Hippocampal formation (tissue), 2 donors: ENCODE results near the gene LRRN3.

ENCODE experiments used
- DNase-seq, 2 donors: peaks; one replicate each; lab custom pipeline; 2025; lab: John Stamatoyannopoulos, UW

Gene LRRN3

DNA sequence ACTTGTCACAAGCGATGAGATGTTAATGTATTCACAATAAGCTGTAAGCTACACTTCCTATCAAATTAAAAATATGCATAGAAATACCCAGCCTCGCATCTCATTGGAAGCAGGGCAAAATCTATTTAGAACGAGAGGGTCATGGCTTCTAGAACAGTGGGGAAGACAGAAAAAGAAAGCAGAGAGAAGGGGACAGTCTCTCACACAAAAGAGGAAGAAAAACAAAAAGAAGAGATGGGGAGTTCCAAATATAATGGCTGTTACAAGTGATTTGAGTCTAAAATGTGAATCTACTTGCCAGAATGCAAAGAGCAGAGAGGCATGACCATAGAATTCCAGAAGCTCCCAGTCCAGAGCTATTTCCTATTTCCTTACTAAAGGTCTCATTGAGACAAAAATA lies 13.8 kb downstream of the LRRN3 start:
- no peak for DNase-seq

DNA sequence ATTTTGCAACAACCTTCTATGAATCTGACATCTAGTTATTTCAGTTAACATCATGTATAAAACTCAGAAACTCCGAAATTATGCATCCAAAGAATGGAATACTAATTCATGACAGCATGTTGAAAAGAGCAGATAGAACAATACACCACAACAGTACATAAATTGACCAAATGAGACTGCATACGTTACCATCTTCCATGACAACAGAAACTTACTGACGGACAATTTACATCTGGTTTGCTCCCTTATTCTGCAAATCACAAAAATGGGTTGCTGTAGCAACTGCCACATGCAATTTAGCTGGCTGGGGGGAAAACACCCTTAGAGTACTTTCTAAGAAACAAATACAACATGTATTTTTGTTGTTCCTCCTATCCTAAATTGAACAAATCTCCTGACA lies 14.3 kb downstream of the LRRN3 start:
- no peak for DNase-seq

DNA sequence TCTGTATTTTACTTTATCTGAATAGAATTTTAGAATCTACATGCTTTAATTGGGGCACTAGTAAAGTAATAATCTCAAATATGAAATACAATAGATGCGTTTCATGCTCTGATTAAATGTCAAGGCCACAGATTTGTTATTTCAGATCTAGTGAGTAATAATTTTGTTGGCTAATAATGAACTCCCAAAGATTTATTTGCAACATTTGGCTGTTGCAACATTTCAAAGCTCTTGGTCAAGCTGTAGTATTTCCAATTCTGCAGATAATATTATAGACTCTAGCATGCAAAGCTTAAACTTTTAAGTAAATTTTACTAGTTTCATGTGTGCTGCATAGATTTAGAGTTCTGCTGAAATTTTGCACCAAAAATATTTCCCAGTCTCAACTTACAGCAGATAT lies 16.7 kb downstream of the LRRN3 start:
- DNase-seq: no peak

DNA sequence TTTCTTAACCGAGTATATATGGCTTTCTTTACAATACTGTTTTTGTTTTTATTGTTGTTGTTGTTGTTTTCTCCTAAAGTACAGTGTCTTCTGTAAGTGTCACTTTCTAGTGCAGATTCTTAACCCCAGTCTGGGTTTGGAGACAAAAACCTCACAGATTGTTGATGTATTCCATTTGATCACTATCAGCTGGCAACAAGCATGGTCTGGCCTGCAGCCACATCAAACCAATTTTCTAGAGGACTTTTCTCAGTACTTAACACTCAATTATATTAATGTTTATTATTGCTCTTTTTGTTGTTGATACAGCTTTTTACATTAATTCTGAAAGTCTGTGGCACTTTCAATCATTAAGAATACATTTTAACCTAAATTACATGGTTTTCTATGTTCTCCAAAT lies 17.1 kb downstream of the LRRN3 start:
- no peak for DNase-seq

DNA sequence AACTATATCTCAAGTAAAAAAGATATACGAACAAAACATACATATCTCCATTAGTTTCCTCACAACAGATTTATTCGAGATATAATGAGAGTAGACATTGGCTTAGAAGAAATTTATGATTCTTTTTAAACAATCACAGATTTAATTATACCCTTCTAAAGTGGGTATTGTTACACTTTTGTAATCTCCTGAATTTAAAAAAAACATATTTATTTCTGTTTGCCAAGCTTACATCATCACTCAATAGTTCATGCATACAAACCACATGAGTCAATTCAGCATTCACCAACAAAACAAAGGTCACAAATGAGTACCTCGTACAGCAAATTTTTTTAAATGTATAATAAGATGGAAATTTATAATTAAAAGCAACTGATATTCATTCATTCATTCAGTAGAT lies 17.6 kb downstream of the LRRN3 start:
- no peak for DNase-seq

DNA sequence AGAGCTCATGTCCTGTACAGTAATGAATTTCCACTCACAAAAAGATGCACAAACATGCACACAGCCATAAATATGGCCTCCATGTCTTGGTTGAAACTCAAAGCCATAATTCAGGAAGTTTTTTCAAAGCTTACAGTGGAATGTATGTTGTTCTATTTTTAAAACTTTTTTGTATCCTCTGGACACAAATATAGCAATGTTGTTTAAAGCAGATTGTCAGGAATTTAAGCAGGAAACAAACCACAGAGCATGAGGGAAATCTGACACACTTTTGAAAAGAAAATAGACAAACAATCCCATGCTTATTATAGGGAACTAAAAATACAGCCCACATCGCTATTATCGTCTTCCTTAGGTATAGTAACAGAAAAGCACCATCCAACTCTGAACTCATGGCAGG lies 21.5 kb downstream of the LRRN3 start:
- DNase-seq: no peak

DNA sequence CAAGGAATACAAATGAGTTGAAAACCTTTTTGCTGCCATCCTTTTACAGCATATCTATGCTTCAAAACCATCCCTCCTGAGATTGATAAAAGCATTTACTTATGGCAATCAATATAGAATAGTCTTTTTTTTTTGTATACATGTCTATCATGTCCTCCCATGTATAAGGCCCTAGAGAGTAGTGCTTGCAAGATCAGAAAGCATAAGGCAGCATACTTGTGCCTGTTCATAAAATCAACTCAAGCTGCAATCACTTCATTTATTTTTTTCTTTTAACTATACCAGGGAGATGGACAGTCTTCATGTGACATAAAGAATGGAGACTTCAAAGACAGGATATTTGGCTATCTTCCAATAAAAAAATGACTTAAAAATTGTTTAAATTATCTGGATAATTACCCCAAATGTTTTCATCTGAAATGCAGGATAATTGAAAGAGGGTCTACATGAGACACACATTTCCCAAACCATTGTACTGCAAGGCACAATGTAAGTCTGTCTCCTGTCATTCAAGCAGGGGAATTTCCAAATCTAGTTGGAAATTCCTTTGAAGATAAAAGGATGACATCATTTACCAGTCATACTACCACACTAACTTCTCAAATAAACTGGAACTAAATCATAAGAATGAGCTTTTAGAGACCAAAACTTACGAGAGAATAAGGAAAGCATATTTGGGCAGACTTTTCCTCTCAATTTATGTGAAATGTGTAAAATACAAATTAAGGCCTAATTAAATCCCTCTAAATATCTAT lies 22.5 kb downstream of the LRRN3 start:
- no peak for DNase-seq

DNA sequence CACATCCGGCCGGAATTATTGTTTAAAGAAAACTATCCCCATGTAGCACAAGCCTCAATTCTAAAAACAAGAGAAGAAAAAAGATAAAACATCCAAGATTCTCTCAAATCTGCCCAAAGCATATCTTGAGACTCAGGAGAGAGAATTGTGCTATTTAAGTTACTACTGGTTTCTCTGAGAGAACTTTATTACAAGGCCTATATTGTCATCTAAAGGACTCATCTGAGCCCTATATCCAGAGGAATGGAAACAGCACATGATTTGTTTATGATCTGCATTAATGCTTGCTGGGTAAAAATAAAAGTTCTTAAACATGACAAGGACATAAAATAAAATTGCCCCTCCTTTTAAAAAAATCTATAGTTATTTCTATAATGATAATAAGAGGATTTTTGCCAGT lies 25.0 kb downstream of the LRRN3 start:
- DNase-seq: no peak

DNA sequence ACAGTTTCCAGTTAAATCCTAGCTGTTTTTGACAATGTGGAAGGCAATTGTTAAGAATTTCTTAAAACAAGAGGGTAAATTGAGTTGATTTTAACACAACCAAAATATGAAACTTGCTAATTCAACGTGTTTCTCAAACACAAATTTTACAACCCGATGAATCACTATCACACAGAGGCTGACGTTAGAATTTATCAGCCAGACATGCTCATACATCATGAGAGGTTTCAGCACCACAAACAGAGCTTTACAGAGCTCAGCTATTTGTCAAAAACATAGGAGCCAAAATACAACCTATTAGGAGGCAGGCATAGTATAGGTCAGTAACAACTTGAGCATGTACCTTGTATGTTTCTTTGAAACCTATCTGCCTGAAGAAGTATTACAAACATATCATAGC lies 36.1 kb downstream of the LRRN3 start:
- DNase-seq: no peak

DNA sequence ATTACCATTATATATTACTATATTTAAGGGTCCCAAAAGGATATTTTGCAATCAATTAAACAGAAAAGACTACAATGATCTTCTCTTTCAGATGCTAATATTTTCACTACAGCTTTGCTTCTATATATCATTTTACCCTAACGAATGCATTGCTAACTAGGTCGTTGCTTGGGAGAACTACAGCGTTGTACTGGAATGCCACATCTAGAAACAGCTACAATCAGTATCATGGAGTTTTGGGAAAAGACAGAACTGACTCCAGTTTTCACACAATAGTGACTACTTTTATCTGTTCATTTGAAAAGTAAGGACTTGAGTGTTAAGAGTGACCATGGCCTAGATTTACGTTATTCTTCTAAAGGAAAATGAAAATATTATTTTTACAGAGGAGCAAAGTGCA lies 38.5 kb downstream of the LRRN3 start:
- no peak for DNase-seq

DNA sequence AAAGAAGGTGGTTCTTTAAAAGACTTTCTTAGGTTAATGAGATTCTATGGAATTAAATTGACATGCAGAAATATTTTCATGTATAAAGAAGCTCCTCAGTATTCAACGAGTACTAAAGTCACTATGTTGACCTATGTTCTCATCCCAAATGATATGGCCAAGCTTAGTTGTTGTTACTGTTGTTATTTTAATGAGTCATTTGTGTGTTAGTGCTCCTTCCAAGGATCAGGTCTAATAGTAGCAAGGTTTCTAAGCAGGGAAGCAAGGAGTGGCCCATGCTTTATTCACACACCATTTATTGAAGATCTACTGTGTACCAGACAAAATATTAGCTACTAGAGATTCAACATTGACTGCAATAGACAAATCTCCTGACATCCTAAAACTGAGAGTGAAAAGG lies 41.9 kb downstream of the LRRN3 start:
- no peak for DNase-seq

DNA sequence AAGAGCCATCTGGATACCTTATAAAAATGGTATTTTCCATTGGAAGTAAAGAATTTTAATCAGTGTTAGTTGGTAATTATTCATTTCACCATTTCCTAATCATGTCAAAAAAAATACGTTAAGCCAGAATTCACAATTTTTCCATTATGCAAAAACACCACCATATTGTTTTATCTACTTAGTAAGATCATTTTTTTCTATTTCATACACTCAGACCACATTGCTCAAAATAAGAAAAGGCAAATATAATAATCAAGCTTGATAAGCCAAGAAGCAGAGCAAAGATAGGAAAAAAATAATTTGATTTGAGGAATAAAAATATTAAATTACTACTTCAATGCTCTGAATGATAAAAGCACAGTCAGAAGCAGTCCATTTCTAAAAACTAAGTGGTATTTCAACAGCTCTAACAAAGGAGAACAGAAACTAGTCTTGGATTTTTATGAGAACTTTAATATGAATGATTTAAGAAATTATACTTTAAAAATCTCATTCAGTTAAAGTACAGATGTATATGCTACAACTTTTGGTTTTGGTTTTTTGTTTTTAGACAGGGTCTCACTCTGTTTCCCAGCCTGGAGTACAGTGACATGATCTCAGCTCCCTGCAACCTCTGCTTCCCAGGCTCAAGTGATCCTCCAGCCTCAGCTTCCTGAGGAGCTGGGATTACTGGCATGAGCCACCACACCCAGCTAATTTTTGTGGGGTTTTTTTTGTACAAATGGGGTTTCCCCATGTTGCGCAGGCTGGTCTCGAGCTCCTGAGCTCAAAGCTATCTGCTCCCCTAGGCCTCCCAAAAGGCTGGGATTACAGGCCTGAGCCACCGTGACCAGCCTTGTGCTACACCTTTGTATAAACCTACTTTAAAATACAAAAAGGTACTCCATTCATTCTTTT lies 46.6 kb downstream of the LRRN3 start:
- no peak for DNase-seq

DNA sequence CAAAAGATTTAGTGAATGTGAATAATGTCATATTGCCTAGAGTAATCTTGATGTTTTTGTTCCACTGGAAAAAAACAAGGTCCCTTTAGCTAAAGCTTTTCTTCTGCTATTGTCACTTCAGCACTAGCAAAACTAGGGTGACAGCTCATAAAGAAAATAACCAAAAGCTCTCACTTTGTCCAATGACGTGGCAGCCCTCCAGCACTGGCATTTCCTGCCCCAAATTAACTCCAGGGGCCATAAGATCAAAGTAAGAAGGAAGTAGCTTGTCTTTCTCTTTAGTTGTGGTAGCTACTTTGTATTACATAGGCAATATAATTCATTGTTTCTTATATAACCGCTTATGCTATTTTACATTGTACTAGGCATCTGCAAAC lies 47.3 kb downstream of the LRRN3 start:
- DNase-seq: peak; percentile 8 to 17

DNA sequence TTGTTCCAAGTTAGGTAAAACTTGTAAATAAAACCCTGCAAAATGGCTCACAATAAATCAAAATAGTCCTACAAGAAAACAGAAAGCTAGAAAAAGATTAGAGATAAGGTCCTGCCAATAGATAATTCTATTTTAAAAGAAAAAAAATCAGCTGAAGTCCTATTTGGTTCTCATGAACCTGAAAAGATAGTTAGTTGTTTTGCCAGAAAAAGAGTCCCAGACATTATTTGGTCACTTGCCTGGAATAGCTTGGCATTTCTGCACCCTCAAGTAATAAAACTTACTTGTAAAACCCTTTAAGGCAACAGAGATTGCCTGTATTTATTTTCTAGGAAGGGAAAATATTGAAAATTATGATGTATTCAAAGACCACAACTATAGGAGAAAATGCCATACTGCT lies 47.7 kb downstream of the LRRN3 start:
- no peak for DNase-seq

DNA sequence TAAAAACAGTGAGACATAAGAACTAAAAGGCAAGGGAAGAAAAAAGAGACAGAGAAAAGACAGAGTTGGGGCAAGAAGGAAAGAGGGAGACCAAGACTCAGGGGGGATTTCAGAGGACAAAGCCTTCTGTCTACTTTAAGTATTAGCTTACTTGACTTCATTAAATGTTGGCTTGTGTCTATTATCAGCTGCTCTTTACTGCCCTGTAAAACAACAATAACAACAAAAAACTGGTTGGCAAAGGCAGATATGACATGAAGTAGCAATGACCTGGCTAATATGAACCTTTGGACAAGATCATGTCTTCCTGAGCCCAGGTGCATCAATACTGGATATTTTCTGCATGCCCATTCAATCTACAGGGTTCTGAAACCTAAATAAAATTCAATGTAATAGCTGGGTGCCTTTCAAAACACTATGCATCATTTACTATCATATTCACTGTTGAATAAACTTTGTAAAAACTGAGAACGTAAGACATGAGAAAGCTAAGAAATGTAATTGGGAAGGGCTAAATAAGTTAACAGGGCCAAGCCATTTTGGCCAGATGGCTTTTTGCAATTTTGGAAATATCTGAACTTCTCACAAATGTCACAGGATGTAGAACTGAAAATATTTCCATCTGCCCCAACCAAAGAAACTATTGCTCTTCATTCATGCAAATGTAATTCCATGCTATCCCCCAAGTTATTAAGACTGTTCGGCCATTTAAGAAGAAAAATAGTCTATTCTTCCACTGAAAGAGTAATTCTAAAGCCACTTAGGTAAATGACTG lies 49.4 kb downstream of the LRRN3 start:
- no peak for DNase-seq

DNA sequence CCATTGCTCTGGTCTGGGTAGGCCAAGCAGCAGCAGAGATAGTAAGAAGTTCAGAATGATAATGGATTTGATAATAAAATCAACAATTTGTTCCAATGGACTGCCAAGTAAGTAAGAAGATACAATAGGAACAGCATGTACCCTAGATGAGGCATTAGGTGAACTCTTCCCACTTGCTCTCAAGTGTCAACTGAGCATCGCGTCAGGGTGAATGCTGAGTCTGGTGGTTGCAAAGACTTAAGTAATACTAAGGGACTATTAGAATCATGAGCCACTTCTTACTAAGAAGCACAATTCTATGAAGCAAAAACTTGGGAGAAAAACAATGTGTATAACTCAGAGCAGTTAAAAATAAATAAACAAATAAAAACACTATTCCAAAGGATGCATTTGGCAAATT lies 54.5 kb downstream of the LRRN3 start:
- DNase-seq: no peak

DNA sequence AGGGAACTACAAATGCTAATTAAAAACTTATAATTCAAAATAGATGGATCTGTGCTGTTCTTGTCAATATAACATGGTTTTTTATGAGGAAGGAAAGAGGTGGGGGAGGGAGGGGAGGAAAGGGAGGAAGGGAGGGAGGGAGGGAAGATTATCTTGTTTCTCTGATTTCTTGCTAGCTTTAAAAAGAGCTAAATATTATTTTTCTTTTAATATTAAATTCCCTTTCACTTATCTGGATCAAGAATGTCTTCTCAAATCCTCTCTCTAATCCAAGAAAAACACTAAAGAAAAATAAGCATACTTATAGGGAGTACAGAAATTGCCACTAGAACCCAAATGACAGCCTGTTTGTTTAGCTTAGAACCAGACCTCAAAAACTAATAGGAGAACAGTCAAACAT lies 55.2 kb downstream of the LRRN3 start:
- no peak for DNase-seq

DNA sequence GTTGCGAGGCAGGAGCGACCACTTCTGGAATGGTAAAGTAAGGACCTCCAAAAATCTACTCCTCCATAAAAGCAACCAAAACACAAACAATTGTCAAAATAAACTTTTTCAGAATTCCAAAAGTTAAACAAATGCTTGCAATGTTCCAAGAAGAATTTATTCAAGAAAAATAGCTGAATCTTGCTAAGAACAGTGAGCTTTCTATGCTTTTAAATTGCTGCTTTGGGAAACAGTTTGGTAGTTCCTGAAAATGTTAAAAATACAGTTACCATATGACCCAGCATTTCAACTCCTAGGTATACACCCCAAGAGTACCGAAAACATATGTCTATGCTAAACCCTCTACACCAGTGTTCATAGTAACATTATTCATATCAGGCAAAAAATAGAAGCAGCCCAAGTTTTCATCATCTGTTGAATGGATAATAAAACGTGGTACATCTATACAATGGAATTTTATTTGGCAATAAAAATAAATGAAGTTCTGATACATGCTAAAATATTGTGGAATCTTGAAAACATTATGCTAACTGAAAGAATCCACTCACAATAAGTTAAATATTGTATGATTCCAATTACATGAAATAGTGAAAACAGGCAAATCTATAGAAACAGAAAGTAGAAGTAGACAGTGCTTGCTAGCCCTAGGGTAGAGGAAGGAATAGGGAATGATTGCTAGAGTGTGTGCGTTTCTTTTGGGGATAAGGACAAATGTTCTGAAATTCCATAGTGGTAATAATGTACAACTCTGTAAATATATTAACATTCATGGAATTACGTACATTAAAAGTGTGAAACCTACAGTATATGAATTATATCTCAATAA lies 57.0 kb downstream of the LRRN3 start:
- no peak for DNase-seq

DNA sequence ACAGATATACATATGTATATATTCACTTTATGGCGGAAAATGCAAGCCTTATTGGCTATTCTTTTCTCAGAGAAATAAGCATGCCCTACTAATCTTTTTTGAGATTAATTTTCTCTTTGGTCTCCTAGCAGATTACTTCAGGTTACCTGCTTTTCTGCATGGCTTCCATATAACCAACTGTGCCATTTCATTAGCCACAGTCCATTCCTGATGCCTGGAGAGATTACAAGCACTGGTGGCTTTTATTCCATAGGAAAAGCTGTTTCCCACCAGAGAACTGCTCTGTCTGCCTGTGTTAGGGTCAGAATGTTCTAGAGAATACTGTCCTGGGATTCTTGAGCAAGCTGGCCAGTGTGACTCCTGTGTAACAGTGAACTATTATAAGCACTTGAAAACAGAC lies 59.8 kb downstream of the LRRN3 start:
- DNase-seq: no peak

DNA sequence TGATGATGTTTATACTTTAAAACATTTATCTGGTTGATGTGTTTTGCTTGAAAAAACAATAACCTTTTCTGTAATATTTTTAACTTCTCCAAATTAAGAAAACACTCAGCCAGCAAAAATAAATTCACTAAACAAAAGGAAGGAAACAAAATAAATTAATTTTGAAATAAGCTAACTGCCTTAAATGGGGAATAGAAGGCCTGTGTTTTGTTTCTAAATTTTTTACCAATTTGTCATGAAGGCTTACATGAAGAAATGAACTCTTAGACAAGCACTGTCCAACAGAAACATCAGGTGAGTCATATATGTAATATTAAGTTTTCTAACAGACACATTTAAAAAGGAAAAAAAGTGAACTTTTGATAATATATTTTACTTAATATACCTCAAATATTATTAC lies 68.5 kb downstream of the LRRN3 start:
- no peak for DNase-seq

DNA sequence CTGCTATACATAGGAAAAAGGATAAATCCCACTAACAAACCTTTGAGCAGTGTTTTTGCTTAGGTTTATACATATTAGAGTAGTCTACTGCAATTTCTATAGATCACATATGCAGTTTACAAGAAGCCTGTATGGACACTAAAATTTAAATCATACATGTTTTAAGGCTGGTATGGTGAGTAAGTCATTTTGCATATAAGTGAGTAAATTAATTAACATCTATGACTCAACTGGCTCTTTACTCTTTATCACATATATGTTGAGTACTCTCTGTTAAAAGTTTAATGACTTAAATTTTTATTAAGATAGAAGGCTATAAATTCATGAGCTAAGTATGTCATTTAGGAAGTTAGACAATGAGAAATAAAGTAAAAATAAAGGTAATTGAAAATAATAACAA lies 69.4 kb downstream of the LRRN3 start:
- no peak for DNase-seq

DNA sequence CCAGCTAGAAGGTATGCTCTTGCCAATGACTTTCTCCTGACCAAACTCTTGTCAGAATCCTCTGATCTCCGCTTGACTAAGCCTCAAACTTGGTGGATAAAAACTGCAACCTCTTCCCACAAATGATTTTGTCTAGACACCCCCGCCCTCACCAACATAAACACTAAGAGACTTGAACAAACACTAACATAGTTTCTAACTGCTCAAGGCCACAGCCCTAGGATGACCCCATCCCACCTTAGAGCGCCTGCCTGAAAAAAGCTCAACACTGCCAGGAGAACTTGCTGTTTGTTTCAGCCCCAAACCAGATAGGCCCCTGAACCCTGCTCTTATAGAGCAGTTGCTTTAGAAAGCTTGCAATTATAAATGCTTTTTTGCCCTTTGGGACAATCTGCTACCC lies 71.8 kb downstream of the LRRN3 start:
- no peak for DNase-seq
